HG03439 (cell line): ENCODE measurements around the gene HNRNPM.

Source experiments
- ATAC-seq: cut with Tn5 transposase; IDR thresholded peaks from one replicate; pipeline ENCODE4 v1.9.1; 2021; ENCODE audit warnings: mild to moderate bottlenecking, moderate library complexity; ENCODE audit not compliant: unreplicated experiment

Gene HNRNPM

GRCh38 chr19:8484331-8484894 lies 39.6 kb downstream of the HNRNPM start:
- no peak for ATAC-seq

DNA sequence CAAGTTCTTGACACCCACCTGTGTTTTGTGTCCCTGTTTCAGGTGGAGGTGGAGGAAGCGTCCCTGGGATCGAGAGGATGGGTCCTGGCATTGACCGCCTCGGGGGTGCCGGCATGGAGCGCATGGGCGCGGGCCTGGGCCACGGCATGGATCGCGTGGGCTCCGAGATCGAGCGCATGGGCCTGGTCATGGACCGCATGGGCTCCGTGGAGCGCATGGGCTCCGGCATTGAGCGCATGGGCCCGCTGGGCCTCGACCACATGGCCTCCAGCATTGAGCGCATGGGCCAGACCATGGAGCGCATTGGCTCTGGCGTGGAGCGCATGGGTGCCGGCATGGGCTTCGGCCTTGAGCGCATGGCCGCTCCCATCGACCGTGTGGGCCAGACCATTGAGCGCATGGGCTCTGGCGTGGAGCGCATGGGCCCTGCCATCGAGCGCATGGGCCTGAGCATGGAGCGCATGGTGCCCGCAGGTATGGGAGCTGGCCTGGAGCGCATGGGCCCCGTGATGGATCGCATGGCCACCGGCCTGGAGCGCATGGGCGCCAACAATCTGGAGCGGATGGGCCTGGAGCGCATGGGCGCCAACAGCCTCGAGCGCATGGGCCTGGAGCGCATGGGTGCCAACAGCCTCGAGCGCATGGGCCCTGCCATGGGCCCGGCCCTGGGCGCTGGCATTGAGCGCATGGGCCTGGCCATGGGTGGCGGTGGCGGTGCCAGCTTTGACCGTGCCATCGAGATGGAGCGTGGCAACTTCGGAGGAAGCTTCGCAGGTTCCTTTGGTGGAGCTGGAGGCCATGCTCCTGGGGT lies 41.0 kb downstream of the HNRNPM start:
- no peak for ATAC-seq

DNA sequence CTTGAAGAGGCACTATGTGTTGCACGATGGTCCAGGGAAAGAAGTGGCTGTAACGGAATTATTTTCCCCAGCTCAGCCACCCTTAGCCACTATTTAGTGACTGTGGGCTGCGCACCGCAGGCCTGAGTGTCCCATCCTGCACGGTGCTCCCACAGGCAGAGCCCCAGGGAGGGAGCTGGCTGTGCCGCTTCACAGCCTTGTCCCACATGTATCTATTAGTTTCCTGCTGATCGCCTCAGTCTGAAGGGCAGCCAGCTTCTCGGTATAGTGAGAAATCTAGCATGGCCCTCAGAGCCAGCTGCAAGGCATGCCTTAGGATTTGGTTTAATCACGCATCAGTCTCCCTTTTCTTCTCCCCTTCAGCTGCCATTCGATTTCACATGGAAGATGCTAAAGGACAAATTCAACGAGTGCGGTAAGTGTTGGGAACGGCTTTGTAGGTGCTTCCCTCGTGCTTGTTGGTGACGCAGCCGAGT lies 41.9 kb downstream of the HNRNPM start:
- ATAC-seq = peak; percentile 8

DNA sequence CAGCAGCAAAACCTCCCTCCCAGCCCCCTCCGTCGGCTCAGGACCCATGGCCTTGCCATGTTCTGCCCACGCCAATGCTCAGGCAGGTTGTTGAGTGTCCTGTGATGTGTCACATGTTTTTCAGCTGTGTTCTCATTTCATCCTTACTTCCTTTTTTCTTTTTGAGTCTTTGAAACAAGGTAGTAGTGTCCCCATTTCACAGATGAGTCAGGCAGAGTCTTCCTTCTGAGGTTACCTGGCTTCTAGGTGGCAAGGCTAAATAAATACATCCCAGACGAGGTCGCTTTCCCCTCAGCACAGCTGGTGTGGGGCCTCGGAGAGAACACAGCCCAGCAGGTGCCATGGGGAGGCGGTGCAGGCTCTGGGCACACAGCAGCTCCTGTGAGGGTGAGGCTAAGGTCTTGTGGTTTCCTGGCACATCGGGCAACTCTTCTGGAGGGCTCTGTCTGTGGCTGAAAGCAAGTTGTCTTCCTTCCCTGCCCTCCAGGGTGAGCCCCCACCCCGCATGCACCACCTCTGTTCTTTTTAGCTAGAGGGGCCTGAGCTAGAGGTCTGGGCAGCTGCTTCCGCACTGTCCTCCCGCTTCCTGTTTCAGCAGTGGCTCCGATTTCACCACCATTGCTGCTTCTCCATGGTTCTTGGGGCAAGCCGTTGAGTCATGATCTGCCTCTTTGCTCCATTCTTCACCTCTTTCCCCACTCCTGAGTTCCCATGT lies 42.5 kb downstream of the HNRNPM start:
- peak; percentile 46 for ATAC-seq

DNA sequence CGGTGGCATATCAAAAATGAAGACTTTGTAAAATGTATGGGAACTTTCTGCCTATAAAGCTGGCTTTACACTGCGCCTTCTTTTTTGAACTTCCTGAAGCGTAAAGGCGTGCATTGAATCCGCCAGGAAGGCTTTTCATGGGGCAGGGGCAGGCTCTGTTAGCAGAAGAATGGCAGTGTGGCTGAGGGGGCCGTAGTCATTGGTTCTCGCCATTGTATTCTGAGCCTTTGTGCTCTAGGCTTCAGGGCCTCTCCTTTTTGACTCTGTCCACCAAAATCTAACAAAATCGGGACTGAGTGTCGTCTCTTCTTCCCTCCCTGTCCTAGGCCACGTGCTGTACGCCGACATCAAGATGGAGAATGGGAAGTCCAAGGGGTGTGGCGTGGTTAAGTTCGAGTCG lies 43.6 kb downstream of the HNRNPM start:
- no peak for ATAC-seq

- no peak for ATAC-seq
Observed at GRCh38 chr19:8489561-8490394, 45.0 kb downstream of the HNRNPM start.

- ATAC-seq = no peak
Observed at GRCh38 chr19:8490395-8490760, 45.6 kb downstream of the HNRNPM start.

DNA sequence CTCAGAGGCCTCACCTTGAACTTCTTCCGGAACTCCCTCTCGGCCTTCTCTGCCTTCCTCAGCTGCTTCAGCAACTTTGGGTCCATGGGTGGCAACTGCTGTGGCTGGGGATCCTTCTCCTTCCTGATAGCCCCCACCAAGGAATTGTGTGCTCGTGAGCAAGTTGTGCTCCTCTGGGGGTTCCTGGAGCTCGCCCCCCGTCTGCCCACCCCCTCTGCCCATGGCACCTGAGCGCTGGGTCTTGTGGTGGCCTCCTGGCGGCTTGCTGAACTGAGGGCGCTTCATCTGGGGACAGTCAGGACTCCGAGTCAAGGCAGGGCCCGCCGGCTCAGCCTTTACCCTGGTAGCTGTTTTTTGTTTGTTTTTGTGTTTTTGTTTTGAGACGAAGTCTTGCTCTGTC lies 46.1 kb downstream of the HNRNPM start:
- ATAC-seq = no peak

- ATAC-seq = no peak
Observed at GRCh38 chr19:8491574-8491973, 46.8 kb downstream of the HNRNPM start.

GRCh38 chr19:8494158-8494557 lies 49.4 kb downstream of the HNRNPM start:
- ATAC-seq = no peak

GRCh38 chr19:8498295-8498694 lies 53.5 kb downstream of the HNRNPM start:
- no peak for ATAC-seq

DNA sequence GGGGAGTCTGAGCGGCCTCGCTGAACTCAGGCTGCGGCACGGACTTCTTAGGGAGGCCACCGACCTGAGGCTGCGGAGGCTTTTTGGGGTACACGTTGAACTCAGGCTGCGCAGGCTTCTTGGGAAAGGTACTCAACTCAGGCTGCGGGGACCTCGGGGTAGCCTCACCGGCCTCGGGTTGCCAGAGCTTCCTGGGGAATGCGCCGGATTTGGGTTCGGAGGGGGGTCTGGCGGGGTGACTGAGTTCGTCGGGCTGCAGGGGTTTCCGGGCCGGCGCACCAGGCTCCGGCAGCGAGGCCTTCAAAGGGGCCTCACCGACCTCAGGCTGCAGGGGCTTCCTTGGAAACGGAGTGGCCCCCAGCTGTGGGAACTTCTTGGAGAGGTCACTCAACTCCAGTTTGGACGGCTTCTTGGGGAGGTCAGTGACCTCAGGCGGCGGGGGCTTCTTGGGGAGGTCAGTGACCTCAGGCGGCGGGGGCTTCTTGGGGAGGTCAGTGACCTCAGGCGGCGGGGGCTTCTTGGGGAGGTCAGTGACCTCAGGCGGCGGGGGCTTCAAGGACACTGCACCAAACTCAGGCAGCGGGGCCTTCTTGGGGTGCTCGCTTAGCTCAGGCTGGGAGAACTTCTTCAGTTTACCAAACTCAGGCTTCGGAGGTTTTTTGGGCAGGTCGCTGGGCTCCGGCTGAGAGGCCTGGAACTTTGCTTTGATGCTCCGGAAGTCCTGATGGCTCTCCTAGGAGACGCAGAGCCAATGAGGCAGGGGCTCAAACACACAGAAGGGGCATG lies 54.5 kb downstream of the HNRNPM start:
- ATAC-seq = no peak

DNA sequence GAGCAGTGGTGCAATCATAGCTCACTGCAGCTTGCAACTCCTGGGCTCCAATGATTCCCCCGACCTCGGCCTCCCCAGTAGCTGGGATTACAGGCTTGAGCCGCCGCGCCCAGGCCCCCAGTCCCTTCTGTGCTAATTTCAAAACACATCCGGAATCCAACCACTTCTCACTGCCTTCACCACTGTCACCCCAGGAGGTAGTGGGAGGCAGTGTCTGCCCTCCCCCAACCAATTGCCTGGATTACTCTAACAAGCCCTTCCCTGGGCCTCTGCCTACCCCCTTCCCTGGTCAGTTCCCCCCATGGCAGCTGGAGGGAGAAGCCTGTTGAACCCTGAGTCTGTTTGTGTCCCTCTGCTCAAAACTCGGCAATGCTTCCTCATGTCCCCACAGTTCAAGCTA lies 55.4 kb downstream of the HNRNPM start:
- no peak for ATAC-seq

GRCh38 chr19:8501516-8501915 lies 56.7 kb downstream of the HNRNPM start:
- no peak for ATAC-seq

DNA sequence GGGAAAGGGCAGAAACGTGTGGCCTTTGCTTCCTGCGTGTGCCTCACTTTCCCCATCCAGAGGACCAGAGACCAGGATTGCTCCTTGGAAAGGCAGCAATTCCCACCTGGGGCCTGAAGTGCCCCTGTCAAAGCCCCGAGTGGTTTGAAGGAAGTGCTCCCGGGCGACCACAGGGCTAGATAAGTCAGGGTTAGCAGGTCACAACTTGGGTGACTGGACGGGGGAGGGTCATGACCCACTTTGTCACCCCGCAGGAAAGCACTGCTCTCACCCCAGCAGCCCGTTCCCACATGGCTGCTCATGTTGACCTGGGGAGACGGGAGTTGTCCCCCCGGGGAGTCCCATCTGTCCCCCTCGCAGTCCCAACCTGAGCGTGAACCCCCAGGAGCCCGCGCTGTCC lies 57.2 kb downstream of the HNRNPM start:
- no peak for ATAC-seq

- ATAC-seq = no peak
Observed at GRCh38 chr19:8503510-8503909, 58.7 kb downstream of the HNRNPM start.

DNA sequence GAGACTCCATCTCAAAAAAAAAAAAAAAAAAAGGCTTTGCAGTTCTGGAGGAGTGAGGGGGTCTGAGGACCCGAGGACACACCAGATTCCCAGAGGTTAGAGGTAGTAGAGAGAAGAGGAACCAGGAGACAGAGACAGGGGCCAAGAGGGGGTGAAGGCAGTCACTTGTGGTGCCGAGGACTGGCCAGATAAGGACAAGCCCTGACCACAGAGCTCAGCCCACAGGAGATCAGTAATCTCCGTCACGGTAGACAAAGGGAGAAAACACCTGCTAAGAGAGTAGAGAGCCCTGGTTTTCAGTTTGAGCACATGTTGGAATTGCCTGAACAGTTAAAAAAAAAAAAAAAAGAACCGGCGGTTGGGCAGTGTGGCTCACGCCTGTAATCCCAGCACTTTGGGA lies 59.4 kb downstream of the HNRNPM start:
- no peak for ATAC-seq

- ATAC-seq = no peak
Observed at GRCh38 chr19:8504919-8505318, 60.1 kb downstream of the HNRNPM start.

DNA sequence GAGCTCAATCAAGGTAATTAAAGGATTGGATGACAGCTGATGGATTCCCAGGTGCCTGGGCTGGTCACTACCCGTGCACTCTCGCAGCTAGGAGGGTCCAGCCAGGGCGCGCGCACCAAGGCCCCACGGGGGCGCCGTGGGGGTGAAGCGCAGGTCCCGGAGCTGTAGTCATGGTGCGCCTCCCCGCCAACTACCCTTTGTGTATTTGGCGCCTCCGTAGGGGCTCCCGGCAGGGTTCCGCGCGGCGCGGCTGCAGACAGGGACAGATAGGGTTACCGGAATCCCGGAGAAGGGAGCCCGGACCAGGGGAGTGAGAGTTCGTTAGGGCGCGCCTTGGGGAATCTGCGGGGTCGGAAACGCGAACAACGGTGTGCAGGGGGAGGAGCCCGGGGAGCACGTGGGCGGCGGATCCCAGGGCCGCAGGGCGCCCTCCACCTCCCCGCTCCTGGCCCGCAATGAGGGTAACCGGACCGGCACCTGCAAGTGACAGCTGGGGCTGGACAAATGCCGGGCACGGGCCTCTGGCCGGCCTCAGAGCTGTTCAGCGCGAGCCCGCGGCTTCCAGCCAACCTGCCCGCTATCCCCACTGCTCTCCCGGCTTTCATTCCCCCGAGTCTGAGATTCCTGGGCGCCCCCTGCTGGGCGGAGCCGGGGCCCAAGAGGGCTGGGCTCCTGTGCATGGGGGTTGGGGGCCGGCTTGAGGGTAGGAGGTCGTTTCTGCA lies 61.1 kb downstream of the HNRNPM start:
- no peak for ATAC-seq
